HepG2 (cell line): ENCODE measurements around the gene SMURF2. TPM values are rescaled to one million over a fixed set of nuclear protein-coding genes. Genes with fewer than 3 reads are reported as not detected.

ENCODE experiments used
- ATAC-seq: fragments of 200-7000 bp; cut with Tn5 transposase; 3 replicates; pipeline ENCODE4 v1.9.1; 2020; ENCODE audit warnings: mild to moderate bottlenecking, moderate library complexity
- BruUV-seq: library from RNA; stranded (reverse); fragments of 400-500 nt; replicated peaks from 2 replicates; lab custom pipeline; 2021; lab: Mats Ljungman, UMichigan
- CTCF ChIA-PET: fragments of 300-600 bp; formaldehyde crosslinking; extraction: SDS; loops from one replicate; lab custom pipeline; 2021; ENCODE audit warnings: low total read pairs, inconsistent platforms, low intra/inter-chr PET ratio; lab: Yijun Ruan, JAX
- POLR2A ChIA-PET: fragments of 350-600 bp; sonication (Branson Sonifier 250); formaldehyde crosslinking; loops from one replicate; lab custom pipeline; 2020; ENCODE audit warnings: antibody characterized with exemption, inconsistent platforms; lab: Yijun Ruan, JAX
- DNase-seq: peaks from one replicate; pipeline ENCODE4 v3.0.0-alpha.2; 2015; ENCODE audit warnings: low spot score
- FAIRE-seq: peaks from 3 replicates; lab custom pipeline; 2011; peaks lifted over from hg19 to GRCh38; lab: Jason Lieb, UNC
- H2AFZ ChIP-seq: one replicate; pipeline ENCODE4 v1.6.1; 2011; ENCODE audit warnings: low read length, inconsistent platforms
- H3K27ac ChIP-seq: fragments of 300-600 bp; 3 replicates; pipeline ENCODE4 v1.8.0; 2011; ENCODE audit warnings: mixed run types, mild to moderate bottlenecking, mixed read lengths, low read length, inconsistent platforms; ENCODE audit not compliant: insufficient read depth; ENCODE audit errors: extremely low read length
- H3K27me3 ChIP-seq, 2 experiments: fragments of 200-600 bp in 1 of 2; 2 replicates in 1 of 2; 3 replicates in 1 of 2; pipeline versions ENCODE4 v1.6.0 to v1.8.0; 2011; ENCODE audit warnings: low read length in 2 of 2, mild to moderate bottlenecking in 2 of 2, moderate library complexity in 2 of 2, inconsistent platforms in 1 of 2; ENCODE audit not compliant: insufficient read depth in 2 of 2, control insufficient read depth in 1 of 2
- H3K36me3 ChIP-seq, 2 experiments: fragments of 200-600 bp in 1 of 2; replicated peaks in 1 of 2; 2 replicates in 1 of 2; 3 replicates in 1 of 2; pipeline versions ENCODE4 v1.5.1 to v1.8.0; 2011; ENCODE audit warnings: low read length in 2 of 2, inconsistent platforms in 1 of 2; ENCODE audit not compliant: insufficient read depth in 2 of 2, control insufficient read depth in 1 of 2
- H3K4me1 ChIP-seq: 2 replicates; pipeline ENCODE4 v1.5.1; 2012; ENCODE audit warnings: low read length, inconsistent platforms; ENCODE audit not compliant: insufficient read depth
- H3K4me2 ChIP-seq: 2 replicates; pipeline ENCODE4 v1.6.0; 2011; ENCODE audit warnings: low read depth, low read length, inconsistent platforms
- H3K4me3 ChIP-seq, 3 experiments: fragments of 200-600 bp in 1 of 3; sonication (generic), shearing (Covaris generic) in 1 of 3; replicated peaks in 1 of 3; 2 replicates each; pipeline ENCODE4 v1.5.1; 2011 to 2016; ENCODE audit warnings: low read length in 3 of 3, inconsistent platforms in 2 of 3, low read depth in 2 of 3, mild to moderate bottlenecking in 2 of 3, control low read depth in 1 of 3, mixed read lengths in 1 of 3; ENCODE audit not compliant: insufficient read depth in 1 of 3
- H3K79me2 ChIP-seq: one replicate; pipeline ENCODE4 v1.6.1; 2011; ENCODE audit warnings: low read length, inconsistent platforms; ENCODE audit not compliant: insufficient read depth
- H3K9ac ChIP-seq: 2 replicates; pipeline ENCODE4 v1.6.0; 2011; ENCODE audit warnings: mild to moderate bottlenecking, low read depth, low read length, inconsistent platforms; ENCODE audit not compliant: insufficient read depth
- H3K9me3 ChIP-seq: 2 replicates; pipeline ENCODE4 v1.5.1; 2012; ENCODE audit warnings: mild to moderate bottlenecking, low read length
- H4K20me1 ChIP-seq: 2 replicates; pipeline ENCODE4 v1.6.0; 2011; ENCODE audit warnings: inconsistent platforms, mild to moderate bottlenecking, low read length, moderate library complexity; ENCODE audit not compliant: insufficient read depth
- ELF1 ChIP-seq: sonication (generic); formaldehyde crosslinking; IDR thresholded peaks from 2 replicates; pipeline ENCODE4 v1.4.0; 2020; ENCODE audit warnings: missing genetic modification reagents
- ELF3 ChIP-seq: IDR thresholded peaks from 2 replicates; pipeline ENCODE4 v1.6.1; 2016; ENCODE audit warnings: missing genetic modification reagents, missing compliant biosample characterization
- FOXA1 ChIP-seq, 2 experiments: fragments of 450-650 bp in 1 of 2; sonication (generic) in 1 of 2; formaldehyde crosslinking in 1 of 2; IDR thresholded peaks; 2 replicates each; pipeline versions ENCODE4 v1.4.0 to v1.6.1; 2016 to 2020; ENCODE audit warnings: missing genetic modification reagents in 1 of 2
- HNF4G ChIP-seq, 2 experiments: sonication (generic) in 1 of 2; formaldehyde crosslinking in 1 of 2; IDR thresholded peaks; 2 replicates each; pipeline versions ENCODE4 v1.4.0 to v1.6.1; 2011 to 2020; ENCODE audit warnings: borderline replicate concordance in 2 of 2, low read depth in 2 of 2, mild to moderate bottlenecking in 2 of 2, low read length in 1 of 2, missing genetic modification reagents in 1 of 2, moderate library complexity in 1 of 2
- MEIS1 ChIP-seq: sonication (generic); formaldehyde crosslinking; IDR thresholded peaks from 2 replicates; pipeline ENCODE4 v1.9.0; 2021; ENCODE audit warnings: mild to moderate bottlenecking, missing genetic modification reagents, moderate library complexity, borderline replicate concordance
- MIER2 ChIP-seq: IDR thresholded peaks from 2 replicates; pipeline ENCODE4 v1.6.1; 2016; ENCODE audit warnings: missing biosample characterization, missing genetic modification reagents
- MIXL1 ChIP-seq: IDR thresholded peaks from 2 replicates; pipeline ENCODE4 v1.6.1; 2016
- NR1H2 ChIP-seq: sonication (generic); formaldehyde crosslinking; IDR thresholded peaks from 2 replicates; pipeline ENCODE4 v1.8.1; 2022; ENCODE audit warnings: low read depth, missing genetic modification reagents, borderline replicate concordance
- POLR2G ChIP-seq: fragments of 200-400 bp; formaldehyde crosslinking; IDR thresholded peaks from 2 replicates; pipeline ENCODE4 v1.6.1; 2018; ENCODE audit warnings: mild to moderate bottlenecking, low read depth, low read length, moderate library complexity
- RBFOX2 ChIP-seq: fragments of 200-400 bp; formaldehyde crosslinking; IDR thresholded peaks from 2 replicates; pipeline ENCODE4 v1.6.1; 2017; ENCODE audit warnings: low read depth, mild to moderate bottlenecking, low read length
- SATB2 ChIP-seq: sonication (generic); formaldehyde crosslinking; IDR thresholded peaks from 2 replicates; pipeline ENCODE4 v1.5.0; 2020; ENCODE audit warnings: missing genetic modification reagents
- SOX13 ChIP-seq, 3 experiments: fragments of 450-650 bp in 1 of 3; sonication (generic) in 1 of 3; formaldehyde crosslinking in 1 of 3; IDR thresholded peaks in 2 of 3; conservative IDR thresholded peaks in 1 of 3; 2 replicates each; pipeline versions ENCODE4 v1.5.0 to v1.6.1; 2016 to 2020; ENCODE audit warnings: antibody characterized with exemption in 1 of 3, mild to moderate bottlenecking in 1 of 3, missing compliant biosample characterization in 1 of 3, missing genetic modification reagents in 1 of 3, moderate library complexity in 1 of 3
- SRY ChIP-seq: sonication (generic); formaldehyde crosslinking; IDR thresholded peaks from 2 replicates; pipeline ENCODE4 v1.8.0; 2022; ENCODE audit warnings: mild to moderate bottlenecking, missing genetic modification reagents
- TRIM24 ChIP-seq: sonication (generic); formaldehyde crosslinking; IDR thresholded peaks from 2 replicates; pipeline ENCODE4 v1.8.0; 2022; ENCODE audit warnings: mild to moderate bottlenecking, missing genetic modification reagents
- ZNF24 ChIP-seq: fragments of 450-650 bp; IDR thresholded peaks from 2 replicates; pipeline ENCODE4 v1.6.1; 2017; ENCODE audit warnings: antibody characterized with exemption, mild to moderate bottlenecking
- ZNF383 ChIP-seq: sonication (generic); formaldehyde crosslinking; IDR thresholded peaks from 2 replicates; pipeline ENCODE4 v1.4.0; 2020; ENCODE audit warnings: missing genetic modification reagents, mild to moderate bottlenecking, borderline replicate concordance
- ZNF468 ChIP-seq: sonication (generic); formaldehyde crosslinking; IDR thresholded peaks from 2 replicates; pipeline ENCODE4 v1.8.0; 2022; ENCODE audit warnings: mild to moderate bottlenecking, moderate library complexity, missing genetic modification reagents
- WGBS: methylation state at CpG from one replicate; pipeline ENCODE4 v1.1.6; 2017; ENCODE audit warnings: low lambda C conversion rate; 5-methylcytosine and 5-hydroxymethylcytosine counted together
- in situ Hi-C: cut with HindIII; loops from 2 replicates; pipeline ENCODE4 v1.10.0; 2017; ENCODE audit warnings: low pct_unique_long_range_greater_than_20kb; ENCODE audit not compliant: extremely low pct_ligation_motif_present
- intact Hi-C: fragments of 100-400 bp; cut with micrococcal nuclease; formaldehyde crosslinking; loops from one replicate; pipeline ENCODE4 v1.10.0; 2022; ENCODE audit not compliant: unreplicated experiment
- polyA plus RNA-seq, 8 experiments: library from polyadenylated mRNA; depleted of rRNA in 3 of 8; stranded (reverse) in 7 of 8; unstranded in 1 of 8; fragments of >200 nt; fragmentation: Illumina TruSeq in 4 of 8; extraction: Trizol in 4 of 8; gene quantifications; 2 replicates each; pipeline versions ENCODE4 v1.2.1 to v1.2.3, GENCODE V29; 2011 to 2016; ENCODE audit warnings: low read depth in 4 of 8, missing spikeins in 1 of 8, mixed read lengths in 1 of 8; ENCODE audit not compliant: insufficient read depth in 1 of 8
- total RNA-seq, 5 experiments: library from RNA; depleted of rRNA; stranded (reverse); fragments of >200 nt; fragmentation: Illumina TruSeq; extraction: Trizol; gene quantifications; 2 replicates each; pipeline ENCODE4 v1.2.3, GENCODE V29; 2016; ENCODE audit warnings: low read depth in 1 of 5
- TF ChIP-seq, protein P1 (sequence below): sonication (generic); formaldehyde crosslinking; IDR thresholded peaks from 2 replicates; pipeline ENCODE4 v1.4.0; 2020; ENCODE audit warnings: mild to moderate bottlenecking, missing genetic modification reagents

SMURF2 gene
- total and polyA plus RNA-seq, 2 of the 13 experiments (the other 11 are each of a cell fraction or from before 2014, with no cell fraction given): 14.9 to 24.3 TPM

GRCh38 chr17:64627797-64628196 is 34.3 kb downstream of the SMURF2 start (continued):
- TF ChIP-seq, protein P1, sequence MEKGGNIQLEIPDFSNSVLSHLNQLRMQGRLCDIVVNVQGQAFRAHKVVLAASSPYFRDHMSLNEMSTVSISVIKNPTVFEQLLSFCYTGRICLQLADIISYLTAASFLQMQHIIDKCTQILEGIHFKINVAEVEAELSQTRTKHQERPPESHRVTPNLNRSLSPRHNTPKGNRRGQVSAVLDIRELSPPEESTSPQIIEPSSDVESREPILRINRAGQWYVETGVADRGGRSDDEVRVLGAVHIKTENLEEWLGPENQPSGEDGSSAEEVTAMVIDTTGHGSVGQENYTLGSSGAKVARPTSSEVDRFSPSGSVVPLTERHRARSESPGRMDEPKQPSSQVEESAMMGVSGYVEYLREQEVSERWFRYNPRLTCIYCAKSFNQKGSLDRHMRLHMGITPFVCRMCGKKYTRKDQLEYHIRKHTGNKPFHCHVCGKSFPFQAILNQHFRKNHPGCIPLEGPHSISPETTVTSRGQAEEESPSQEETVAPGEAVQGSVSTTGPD: no peak
- TF ChIP-seq HNF4G (IDR thresholded peaks at IDR 0.05; ENCODE audit: borderline replicate concordance, low read depth, low read length): peak; percentile 66
- peak; percentile 57; the same call in 1 of the 2 replicates for TF ChIP-seq HNF4G (CRISPR knock-in tag; IDR thresholded peaks at IDR 0.05; ENCODE audit: borderline replicate concordance, low read depth)
- TF ChIP-seq MIXL1: peak; percentile 66
- no peak for TF ChIP-seq SOX13 (IDR thresholded peaks at IDR 0.05)
- no peak for TF ChIP-seq SOX13 (CRISPR knock-in tag; conservative IDR thresholded peaks at IDR 0.05 in 1 of 2, IDR thresholded peaks at IDR 0.05 in 1 of 2)
- no peak for TF ChIP-seq RBFOX2
- TF ChIP-seq ELF3 (CRISPR knock-in tag): peak; percentile 59; the same call in 1 of the 2 replicates
- no peak for TF ChIP-seq FOXA1 (IDR thresholded peaks at IDR 0.05)
- peak; percentile 52; the same call in 1 of the 2 replicates for TF ChIP-seq FOXA1 (CRISPR knock-in tag; IDR thresholded peaks at IDR 0.05)
- TF ChIP-seq SATB2: no peak
- no peak for TF ChIP-seq POLR2G
- TF ChIP-seq, all 625 proteins: peak for 43

GRCh38 chr17:64626827-64627226 is 35.3 kb downstream of the SMURF2 start:
- in situ Hi-C loops: loop anchor here (25.0 kb wide), 2 partner anchors 90 to 315 kb away; no protein-coding TSS in a partner anchor
- no peak overlapping the region for H3K9ac ChIP-seq
- POLR2A ChIA-PET: no interaction called here
- H3K4me2 ChIP-seq: no peak overlapping the region
- WGBS: 97% methylated on average over 3 of the region's 3 CpGs
- H2AFZ ChIP-seq: no peak overlapping the region
- no peaks in the 10 kb centered on the region for H3K9me3 ChIP-seq
- no peak for TF ChIP-seq NR1H2 (CRISPR knock-in tag)
- no peak for TF ChIP-seq TRIM24 (CRISPR knock-in tag)
- TF ChIP-seq ELF1 (CRISPR knock-in tag): no peak
- no peak for TF ChIP-seq ZNF383 (CRISPR knock-in tag)
- TF ChIP-seq MEIS1 (CRISPR knock-in tag): no peak
- TF ChIP-seq MIER2: no peak
- TF ChIP-seq SRY: no peak
- no peak for TF ChIP-seq ZNF24
- TF ChIP-seq ZNF468: no peak
- intact Hi-C loops: no loop called here
- H3K27me3 ChIP-seq: no peaks in the 10 kb centered on the region
- ATAC-seq (no peak), DNase-seq (no peak), FAIRE-seq (no peak)
- no peak overlapping the region for H3K27ac ChIP-seq
- no peaks in the 10 kb centered on the region for H3K36me3 ChIP-seq
- H3K79me2 ChIP-seq: peaks cover 19% of the 10 kb centered on the region
- BruUV-seq: no TSS peak
- CTCF ChIA-PET: no interaction called here
- peaks cover 43% of the 10 kb centered on the region for H3K4me1 ChIP-seq
- 0 out of 2 replicates have a peak, but pooled peaks cover 3% of the 10 kb centered on the region for H4K20me1 ChIP-seq
- H3K4me3 ChIP-seq: no peak overlapping the region
